ENCODE data around the gene PEG3.

DNA sequence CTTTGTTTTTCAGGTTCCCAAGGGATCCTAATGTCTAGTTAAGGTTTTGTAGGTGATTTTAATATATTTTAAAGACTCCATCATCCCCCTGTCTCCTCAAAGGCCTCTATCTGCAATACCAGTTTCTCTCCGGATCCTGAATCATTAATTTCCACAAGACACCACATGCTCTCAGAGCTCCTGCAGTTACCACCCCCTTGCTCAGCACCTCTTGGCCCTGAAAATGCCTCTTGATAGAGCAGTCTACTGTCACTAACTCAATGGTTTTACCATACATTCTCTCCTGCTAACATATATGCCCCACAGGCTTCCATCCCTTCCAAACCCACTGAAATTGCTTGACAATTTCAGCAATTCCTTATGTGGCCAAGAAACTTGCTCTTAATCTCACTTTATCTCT is 1.9 kb upstream of the PEG3 start:
- TF ChIP-seq, protein P1, sequence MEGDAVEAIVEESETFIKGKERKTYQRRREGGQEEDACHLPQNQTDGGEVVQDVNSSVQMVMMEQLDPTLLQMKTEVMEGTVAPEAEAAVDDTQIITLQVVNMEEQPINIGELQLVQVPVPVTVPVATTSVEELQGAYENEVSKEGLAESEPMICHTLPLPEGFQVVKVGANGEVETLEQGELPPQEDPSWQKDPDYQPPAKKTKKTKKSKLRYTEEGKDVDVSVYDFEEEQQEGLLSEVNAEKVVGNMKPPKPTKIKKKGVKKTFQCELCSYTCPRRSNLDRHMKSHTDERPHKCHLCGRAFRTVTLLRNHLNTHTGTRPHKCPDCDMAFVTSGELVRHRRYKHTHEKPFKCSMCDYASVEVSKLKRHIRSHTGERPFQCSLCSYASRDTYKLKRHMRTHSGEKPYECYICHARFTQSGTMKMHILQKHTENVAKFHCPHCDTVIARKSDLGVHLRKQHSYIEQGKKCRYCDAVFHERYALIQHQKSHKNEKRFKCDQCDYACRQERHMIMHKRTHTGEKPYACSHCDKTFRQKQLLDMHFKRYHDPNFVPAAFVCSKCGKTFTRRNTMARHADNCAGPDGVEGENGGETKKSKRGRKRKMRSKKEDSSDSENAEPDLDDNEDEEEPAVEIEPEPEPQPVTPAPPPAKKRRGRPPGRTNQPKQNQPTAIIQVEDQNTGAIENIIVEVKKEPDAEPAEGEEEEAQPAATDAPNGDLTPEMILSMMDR (IDR thresholded peaks at IDR 0.05; ENCODE audit: low read length) = no peak
- no peak for TF ChIP-seq EZH2 (optimal IDR thresholded peaks at IDR 0.05; ENCODE audit: low read depth, low read length)
- TF ChIP-seq EZH2phosphoT487 (IDR thresholded peaks at IDR 0.05; ENCODE audit: low read length) = no peak

All from MM.1S (cell line).